ENCODE measurements around the gene TSHZ2. TPM values are rescaled to one million over a fixed set of nuclear protein-coding genes. Genes with fewer than 3 reads are reported as not detected.

Gene TSHZ2
- total RNA-seq, 1 experiment from 2014 or later = 0.07 TPM

DNA sequence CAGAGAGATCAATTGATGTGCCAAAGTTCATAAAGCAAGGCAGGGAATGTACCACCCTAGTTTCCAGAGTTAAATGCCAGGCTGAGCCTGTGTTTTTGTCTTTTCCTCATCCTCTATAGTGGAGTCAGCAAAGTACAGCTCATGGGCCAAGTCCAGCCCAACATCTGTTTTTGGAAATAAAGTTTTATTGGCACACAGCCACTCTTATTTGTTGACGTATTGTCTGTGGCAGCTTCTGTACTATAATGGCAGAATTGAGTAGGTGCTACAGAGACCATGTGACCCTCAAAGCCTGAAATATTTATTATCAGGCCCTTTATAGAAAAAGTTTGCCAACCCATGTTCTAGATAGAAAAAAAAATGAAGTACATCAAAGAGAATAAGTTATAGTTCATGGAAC lies 187.0 kb downstream of the TSHZ2 start:
- Histone ChIP-seq H3K23me2 (ENCODE audit: insufficient read length, low read depth, low read length, poor library complexity, severe bottlenecking) (no peaks in the 10 kb centered on the region), H4K8ac (replicated peaks; ENCODE audit: insufficient read length, low read depth, low read length) (no peak overlapping the region), H3K23ac (ENCODE audit: insufficient read length, low read depth, low read length) (no peak overlapping the region), H4K91ac (ENCODE audit: insufficient read length, low read depth, low read length) (no peak overlapping the region), H2BK5ac (ENCODE audit: insufficient read length, low read length) (no peak overlapping the region), H2AFZ (ENCODE audit: low read length) (no peak overlapping the region), H2BK120ac (ENCODE audit: low read depth, low read length, poor library complexity, severe bottlenecking) (no peak overlapping the region), H3K14ac (ENCODE audit: insufficient read depth, low read length) (no peak overlapping the region), H3K4ac (ENCODE audit: low read depth, low read length) (no peak overlapping the region), H4K20me1 (ENCODE audit: control insufficient read depth, insufficient read depth, insufficient read length) (no peaks in the 10 kb centered on the region), H3K27me3 (ENCODE audit: insufficient read depth, low read length) (no peaks in the 10 kb centered on the region), H3K56ac (ENCODE audit: insufficient read length, low read depth, low read length) (no peak overlapping the region), H3K9ac (ENCODE audit: extremely low read depth, insufficient read length, low read length) (no peak overlapping the region), H3K4me2 (ENCODE audit: insufficient read depth, insufficient read length, low read length) (no peak overlapping the region), H3T11ph (ENCODE audit: low read length) (no peak overlapping the region), H3K27ac (ENCODE audit: insufficient read length, low read depth, low read length) (no peak overlapping the region), H2BK12ac (ENCODE audit: insufficient read length, low read depth, low read length) (no peak overlapping the region), H3K9me3 (ENCODE audit: control insufficient read depth, low read depth, low read length) (no peaks in the 10 kb centered on the region), H3K4me1 (ENCODE audit: insufficient read depth, low read length) (peaks cover 2% of the 10 kb centered on the region; the same call in 1 of the 2 replicates), H3K18ac (ENCODE audit: insufficient read length, low read depth, low read length) (no peak overlapping the region), H2BK15ac (ENCODE audit: low read depth, low read length) (no peak overlapping the region), H3K79me2 (ENCODE audit: insufficient read depth, low read length) (no peaks in the 10 kb centered on the region), H2AK5ac (ENCODE audit: insufficient read length, low read length) (no peak overlapping the region), H3K79me1 (ENCODE audit: insufficient read depth, low read depth, low read length, poor library complexity, severe bottlenecking) (no peaks in the 10 kb centered on the region), H2BK20ac (ENCODE audit: low read depth, low read length, poor library complexity, severe bottlenecking) (no peak overlapping the region), H4K5ac (ENCODE audit: insufficient read length, low read depth, low read length) (no peak overlapping the region)
- Mint-ChIP-seq H3K9me3 (peaks cover 0 to 3% of the 10 kb centered on the region in 2 experiments; a peak in 2 of 5 replicates), H3K27ac (no peak overlapping the region), H3K4me3 (no peak overlapping the region), H3K36me3 (ENCODE audit: insufficient read depth in 1 of 3, low read depth in 3 of 3) (no peaks in the 10 kb centered on the region), H3K27me3 (ENCODE audit: low read depth) (no peaks in the 10 kb centered on the region; the same call in 1 of the 2 replicates), H3K4me1 (peaks cover 18% of the 10 kb centered on the region in 2 experiments)
- no CpG with 5 or more reads among the region's 1 CpG for WGBS (ENCODE audit: extremely low coverage, insufficient read length, low lambda C conversion rate)
- TF ChIP-seq CTCF (conservative IDR thresholded peaks at IDR 0.05) = no peak
- DNase-seq = no peak

All from H9 (cell line).